GM19023 (cell line): ENCODE data around the gene MCM9.

Experiments
- ATAC-seq: cut with Tn5 transposase; IDR thresholded peaks from one replicate; pipeline ENCODE4 v1.9.1; 2021; ENCODE audit warnings: mild to moderate bottlenecking, moderate library complexity; ENCODE audit not compliant: unreplicated experiment

Gene MCM9

DNA sequence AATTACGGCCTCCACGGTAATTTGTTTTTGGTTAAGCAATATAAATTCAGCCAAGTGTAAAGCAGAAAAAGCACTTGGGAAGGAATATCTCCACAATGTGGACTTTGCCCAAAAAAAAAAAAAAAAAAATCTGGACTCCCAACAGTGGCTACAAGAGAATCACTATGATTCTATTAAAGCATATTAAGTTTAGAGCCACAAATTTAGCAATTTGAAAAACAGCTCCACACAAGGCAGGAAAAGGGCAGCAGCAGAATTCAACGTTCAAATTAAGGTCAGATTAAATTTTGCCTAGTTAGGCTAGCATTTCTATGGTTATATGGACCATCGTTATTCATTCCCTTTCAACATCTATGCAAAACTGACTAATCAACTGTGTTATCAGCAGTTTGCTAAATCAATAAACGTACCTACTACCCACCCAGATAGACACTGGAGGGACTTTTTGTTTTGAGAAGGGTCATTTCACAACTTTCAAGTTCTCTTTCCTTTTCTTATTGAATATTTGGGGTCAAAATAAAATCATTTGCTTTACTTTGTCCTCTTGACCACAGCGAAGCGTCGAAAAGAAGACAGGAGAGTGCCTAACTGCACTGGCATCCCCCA lies 1.0 kb downstream of the MCM9 start:
- peak; percentile 0 for ATAC-seq

DNA sequence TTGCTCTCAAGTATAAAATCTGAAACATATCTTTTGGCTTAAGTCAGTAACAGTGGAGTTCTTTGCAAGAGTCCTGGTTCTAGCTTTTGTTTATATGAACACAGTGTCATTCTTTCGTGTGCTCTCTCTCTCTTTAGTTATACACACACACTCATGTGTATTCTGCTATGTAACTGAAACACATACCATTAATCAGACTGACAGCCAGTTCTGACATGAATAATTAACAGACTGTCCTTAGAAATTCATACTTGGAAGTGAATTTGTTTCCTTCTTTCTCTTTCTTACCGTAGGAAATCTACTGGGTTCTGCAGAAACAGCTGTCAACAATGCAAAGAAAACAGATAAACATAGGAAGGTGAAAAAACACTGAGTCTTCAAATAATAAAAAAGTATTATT lies 2.5 kb downstream of the MCM9 start:
- no peak for ATAC-seq

DNA sequence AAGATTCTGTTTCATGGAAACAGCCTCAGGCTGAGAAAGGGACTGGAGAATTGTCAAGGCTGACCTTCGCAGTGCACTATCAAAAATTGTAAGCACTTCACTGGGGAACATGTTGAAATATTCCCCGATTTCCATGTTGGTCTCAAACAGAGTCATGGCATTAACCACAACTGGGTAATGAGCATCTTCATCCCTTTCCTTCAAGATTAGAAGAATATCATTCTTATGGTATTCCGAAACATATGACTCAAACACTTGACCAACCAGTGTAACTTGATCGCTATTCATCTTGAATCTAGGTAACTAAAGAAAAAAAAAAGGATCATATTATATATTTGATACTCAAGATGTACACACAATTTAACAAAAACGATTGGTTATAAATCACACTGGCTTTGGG lies 3.5 kb downstream of the MCM9 start:
- no peak for ATAC-seq

DNA sequence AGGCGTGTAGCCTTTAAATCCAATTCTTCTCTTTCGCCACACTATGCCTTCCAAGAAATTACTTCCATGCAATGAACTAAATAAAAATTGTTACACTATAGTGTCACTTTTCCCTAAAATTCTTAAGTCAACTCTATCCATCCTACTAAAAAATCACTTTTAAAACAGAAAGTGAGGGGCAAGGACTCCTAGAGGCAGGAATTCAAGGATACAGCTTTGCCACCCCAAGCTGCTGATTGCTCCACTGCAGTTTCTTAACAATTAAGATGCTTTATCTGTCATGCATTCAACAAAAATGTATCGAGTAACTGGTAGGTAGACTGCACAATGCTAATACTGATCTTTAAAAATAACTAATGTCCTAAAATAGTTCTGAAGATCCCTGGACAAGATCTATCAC lies 4.3 kb downstream of the MCM9 start:
- no peak for ATAC-seq

DNA sequence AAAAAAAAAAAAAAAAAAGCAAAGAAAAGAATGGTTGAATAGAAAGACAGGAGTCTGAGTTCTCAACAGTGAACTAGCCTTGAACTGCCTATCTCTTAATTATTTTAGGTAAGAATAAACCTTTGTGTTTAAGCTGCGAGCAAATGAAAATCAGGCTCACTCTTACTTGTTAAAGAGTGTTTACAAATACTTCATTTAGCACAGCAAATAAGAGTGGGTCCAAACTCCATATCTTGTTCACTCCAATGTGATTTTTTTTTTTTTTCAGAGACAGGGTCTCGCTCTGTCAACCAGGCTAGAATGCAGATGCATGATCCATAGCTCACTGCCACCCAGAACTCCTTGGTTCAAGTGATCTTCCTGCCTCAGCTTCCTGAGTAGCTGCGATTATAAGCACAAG lies 11.9 kb downstream of the MCM9 start:
- no peak for ATAC-seq

DNA sequence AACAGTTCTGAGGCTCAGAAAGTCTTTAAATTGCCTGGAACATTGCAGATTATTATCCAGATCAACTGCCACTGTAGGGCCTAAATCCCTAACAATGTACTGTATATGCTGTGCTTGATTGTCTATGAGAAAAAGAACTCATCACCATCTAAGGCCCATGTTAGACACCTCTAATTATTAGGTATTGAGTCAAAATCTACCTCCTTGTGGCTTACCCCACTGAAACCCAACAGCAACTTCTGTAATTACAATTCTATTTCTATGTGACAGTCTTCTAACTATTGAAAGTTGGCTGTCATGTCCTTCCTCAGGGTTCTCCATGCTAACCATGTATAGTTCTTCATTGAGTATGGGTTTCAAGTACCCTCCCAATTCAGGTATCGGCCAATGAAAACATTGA lies 13.9 kb downstream of the MCM9 start:
- ATAC-seq, result peak; percentile 55

DNA sequence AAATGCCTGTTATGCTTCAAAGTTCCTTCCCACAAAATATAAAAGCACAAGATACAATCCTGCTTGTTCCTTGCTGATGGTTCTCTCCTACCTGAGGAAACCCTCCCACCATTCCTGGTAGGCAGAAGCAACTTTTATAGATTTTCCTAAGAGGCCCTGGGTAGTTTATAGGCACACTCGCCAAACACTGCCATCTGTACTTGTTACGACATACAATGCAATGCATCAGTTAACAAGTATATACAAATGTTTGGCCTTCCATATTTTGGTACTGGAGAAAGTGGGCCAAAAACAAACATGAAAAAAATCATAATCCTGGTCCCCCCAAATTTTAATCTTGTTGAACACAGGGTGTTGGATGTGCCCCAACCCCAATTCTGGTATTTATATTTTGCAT lies 16.6 kb downstream of the MCM9 start:
- no peak for ATAC-seq

DNA sequence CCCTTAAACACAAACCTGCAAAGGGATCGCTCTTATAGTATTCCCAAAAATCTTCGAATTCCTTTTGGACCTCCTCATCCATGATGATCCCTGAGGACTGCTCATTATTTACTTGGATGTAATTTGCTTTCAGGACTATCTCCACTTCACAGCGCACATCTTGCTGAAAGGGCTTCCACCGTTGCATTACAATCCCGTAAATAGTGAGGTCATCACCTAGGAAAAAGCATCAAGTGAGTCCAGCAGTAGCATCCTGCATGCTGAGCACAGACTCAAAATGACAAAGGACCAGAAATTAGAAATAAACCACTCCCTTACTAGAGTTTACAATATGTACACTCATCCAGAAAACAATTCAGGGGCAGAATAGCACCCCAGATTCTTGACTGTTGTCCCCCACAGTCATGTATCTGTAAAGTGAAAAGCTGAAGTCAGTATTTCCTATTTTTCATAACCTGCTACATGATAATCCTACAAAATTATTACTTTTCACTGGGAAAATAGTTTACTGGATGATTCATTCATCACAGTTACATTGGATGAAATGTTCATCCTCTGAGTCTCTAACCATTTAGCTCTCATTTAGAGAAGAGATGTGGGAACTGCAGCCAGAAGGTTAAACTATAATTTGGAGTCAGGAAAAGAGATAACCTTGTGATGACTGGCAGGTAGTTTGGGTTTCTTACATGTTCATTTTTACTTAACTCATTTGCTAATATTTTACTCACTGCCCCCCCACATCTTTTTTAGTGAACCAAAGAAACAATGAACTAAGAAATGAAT lies 17.2 kb downstream of the MCM9 start:
- ATAC-seq, result no peak

DNA sequence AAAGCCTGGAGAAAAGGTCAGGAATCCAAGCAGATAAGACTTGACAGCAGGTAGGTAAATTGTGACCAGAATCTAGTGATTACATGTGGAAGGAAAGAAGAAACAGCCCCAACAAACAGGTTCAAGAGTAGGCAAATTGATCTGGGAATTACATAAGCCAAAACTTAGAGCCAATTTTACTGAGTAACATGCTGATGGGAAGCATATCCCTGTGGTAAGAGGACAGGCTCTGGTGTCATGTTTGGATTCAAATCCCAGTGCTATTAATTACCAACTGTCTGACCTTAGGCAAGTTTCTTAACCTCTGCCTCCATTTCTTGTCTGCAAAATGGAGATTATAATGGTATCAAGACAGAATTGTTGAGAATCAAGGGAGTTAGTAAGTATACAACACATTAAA lies 20.4 kb downstream of the MCM9 start:
- ATAC-seq, result no peak

DNA sequence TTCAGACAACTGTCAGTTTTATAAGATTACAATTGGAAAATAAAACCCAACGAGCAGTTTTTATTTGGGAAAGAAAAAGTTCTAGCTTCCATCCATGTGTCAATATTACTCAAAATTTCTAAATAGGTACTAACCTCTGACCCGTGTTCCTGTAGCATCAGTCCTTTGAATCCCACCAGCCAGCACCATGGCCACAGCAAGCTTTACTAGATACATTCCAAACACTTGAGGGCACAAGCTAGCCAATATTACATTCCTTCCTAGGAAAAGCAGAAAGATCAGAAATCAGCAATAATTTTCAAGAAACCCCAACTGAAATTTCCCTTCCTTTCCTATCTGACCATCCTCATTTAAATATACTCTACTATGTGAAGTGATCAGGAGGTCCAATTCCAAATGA lies 21.8 kb downstream of the MCM9 start:
- ATAC-seq, result no peak

DNA sequence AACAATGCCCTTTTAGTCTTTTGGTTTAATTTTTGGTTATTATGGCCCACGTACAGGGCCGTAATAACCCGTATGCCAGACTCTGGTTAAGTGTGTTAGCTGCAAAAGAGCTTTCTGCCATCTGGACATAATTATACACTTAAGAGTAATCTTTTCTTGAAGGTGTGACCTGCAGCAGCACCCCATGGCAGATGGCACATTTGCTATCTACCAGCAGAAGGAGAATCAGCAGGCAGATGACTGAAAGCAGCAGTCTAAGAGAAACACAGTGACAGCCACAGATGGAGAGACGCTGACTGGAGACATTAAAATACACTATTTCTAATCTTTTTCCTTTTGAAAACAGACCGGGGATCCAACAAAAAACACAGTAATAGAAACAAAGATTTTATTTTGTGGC lies 22.3 kb downstream of the MCM9 start:
- ATAC-seq, result no peak

DNA sequence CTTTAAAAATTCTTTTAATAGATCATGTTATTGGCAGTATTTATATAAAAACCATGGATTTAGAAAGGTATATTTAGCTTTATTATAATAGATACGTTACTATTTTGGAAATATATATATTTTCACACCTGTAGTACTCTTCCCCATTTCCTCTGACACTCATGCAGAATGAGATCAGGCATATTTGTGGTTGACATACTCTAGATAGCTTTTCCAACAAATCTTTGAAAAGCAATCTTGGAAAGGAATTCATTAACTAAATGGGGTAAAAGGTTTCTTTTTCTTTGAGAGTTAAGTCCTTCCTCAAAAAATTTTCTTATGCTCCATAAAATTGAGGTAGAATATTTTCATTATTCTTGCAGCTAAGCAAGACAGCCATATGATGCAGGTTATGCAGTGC lies 26.5 kb downstream of the MCM9 start:
- no peak for ATAC-seq

DNA sequence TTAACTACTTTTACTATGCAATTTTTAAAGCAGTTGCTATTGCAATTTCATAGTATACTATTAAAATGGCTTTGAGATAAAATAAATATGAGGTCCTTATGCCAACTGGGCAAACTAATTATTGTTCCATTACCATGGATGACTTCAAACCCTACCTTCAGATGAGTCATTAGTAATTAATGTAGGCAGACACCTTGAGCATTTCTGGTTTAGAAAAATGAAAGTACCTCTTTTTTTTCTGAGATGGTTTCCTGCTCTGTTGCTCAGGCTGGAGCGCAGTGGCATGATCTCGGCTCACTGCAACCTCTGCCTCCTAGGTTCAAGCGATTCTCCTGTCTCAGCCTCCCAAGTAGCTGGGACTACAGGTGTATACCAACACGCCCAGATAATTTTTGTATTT lies 29.1 kb downstream of the MCM9 start:
- no peak for ATAC-seq

DNA sequence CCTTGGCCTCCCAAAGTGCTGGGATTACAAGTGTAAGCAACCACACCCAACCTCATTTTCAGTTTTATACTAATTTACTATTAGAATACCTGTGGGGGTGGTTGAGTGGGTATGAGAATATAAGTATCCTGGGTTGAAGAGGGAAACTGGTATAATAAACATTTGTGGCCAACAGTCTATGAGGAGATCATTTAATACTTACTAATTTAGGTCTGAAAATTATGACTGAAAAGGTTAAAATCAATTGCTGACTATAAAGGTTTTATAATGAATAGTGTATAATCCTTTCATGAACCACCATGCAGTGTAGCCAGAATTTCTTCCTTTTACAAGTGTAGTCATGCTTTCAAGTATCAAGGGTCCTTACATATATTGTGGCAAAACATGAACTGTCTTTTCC lies 29.9 kb downstream of the MCM9 start:
- no peak for ATAC-seq

DNA sequence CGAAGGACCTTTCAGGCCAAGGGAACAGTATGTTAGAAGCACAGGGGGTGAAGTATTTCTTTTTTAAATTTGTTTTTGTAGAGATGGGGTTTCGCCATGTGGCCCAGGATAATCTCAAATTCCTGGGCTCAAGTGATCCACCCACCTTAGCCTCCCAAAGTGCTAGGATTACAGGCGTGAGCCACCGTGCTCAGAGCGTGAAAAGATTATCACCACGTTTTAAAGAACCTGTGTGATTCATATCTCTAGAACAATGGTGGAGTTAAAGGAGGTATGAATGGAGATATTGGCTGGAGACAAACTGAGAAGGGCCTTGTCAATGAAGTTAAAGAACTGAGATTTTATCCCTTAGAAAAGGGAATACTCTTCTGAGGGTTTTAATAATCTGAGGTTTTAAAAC lies 31.3 kb downstream of the MCM9 start:
- no peak for ATAC-seq

DNA sequence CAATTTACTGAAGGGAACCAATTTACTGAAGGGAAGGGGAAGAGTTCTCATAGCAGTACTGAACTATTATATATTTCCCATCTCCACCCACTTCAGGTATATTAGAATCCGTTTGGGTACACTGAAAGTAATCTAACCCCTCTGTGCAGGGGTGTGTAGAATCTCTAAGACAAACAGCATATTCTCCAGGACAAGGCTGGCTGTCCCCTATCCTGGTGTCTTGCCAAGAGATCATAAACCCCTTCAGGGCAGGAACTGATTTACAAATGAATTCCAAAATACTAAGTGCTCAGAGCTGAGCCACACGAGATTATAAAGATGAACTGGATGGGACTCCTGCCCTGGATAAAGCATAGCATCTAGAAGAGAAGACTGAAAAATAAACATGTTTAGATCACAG lies 31.8 kb downstream of the MCM9 start:
- ATAC-seq, result no peak

DNA sequence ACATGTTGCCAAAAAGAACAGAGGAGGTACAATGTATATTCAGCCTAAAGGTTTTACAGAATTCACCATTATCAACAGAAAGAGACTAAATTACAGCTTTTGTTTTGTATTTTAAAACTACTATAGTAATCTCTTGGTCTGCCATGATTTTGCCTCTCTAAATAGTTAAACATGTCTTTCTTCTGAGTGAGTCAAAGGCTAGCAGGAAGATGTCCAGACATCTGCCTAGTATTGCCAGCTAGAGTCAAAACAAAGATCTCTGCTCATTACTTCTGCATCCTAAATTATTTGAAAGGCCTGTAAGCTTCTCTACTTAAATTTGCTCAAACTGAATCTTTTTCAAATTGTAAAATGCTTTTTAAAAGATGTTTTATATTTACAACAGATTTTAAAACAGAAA lies 32.2 kb downstream of the MCM9 start:
- ATAC-seq, result no peak

DNA sequence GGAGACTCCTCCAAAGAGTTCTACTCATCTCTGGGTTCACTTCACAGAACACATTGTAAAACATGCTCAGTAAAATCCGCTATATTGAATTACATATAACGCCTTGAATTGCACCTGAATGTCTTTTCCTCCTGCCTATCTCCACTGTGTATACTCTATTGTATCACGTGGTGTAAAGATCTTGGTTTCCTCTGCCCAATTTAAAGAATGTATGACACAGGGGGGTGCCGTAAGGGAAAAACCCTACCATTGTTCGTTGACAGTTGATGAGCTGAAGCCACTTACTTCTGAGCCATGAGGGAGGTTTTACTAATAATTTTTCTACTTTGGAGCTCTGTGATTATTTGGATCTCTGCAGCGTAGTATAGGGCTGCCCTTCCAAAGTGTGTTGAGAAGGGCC lies 35.0 kb downstream of the MCM9 start:
- ATAC-seq, result no peak

DNA sequence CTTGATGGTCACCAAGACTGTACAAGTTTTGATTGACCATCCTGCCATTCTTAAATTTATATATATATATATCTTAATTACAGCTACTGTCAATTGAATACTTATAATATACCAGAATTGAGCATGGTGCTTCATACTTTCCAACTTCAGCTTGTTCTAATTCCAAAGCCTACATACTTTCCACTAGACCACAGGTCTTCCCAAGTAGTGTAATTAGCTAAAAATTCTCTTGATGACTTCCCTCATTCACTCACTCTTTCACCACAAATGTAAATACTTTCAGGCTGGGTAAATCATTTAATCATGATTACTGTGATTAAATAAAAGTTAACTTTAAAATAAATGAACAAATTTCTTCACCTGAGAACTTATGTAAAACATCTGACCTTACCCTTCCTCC lies 37.6 kb downstream of the MCM9 start:
- no peak for ATAC-seq

DNA sequence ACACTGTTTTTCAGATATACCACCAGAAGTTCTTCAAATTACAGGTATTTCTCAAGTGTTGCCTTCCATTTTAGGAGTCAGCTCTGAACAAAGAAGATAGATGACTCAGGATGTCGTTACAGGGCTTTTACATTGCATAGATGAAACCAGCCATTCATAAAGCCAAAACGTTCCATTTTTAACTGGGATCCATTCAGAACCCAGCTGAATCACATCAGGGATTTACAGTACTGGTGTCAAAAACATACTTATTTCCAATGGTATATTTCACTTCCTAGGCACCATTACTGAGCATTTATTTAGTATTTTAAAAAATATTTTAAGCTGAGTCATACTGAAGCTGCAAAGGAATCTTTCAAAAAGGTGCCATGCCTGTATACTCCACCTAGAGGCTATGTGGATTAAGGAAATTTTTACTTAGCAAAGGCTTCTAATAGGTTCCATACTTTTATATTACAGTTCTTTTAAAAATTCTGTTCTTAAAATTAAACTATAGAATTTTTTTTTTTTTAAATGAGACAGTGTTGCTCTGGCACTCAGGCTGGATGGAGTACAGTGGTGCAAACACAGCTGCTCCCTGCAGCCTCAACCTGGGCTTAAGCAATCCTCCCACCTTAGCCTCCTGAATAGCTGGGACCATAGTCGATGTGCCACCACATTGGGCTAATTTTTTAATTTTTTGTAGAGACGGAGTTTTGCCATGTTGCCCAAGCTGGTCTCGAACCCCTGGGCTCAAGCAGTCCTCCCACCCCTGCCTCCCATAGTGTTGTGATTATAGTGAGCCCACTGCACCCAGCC lies 38.4 kb downstream of the MCM9 start:
- no peak for ATAC-seq

DNA sequence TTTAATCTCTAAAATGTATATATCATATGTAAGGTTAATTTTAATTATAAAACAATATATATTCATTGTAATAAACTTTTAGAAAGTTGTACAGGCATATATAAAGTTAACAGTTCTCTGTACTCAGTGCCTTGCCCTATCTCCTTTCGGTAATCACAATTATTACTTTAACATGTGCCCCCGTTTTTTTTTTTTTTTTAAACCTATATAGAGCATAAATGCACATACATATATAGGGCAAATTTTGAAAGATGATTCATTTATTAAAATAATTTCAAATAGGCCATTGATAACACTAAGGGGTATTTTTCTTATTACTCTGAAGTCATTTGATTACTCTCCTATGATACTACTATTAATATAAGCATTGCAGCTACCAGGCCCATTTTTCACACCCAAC lies 39.1 kb downstream of the MCM9 start:
- ATAC-seq, result no peak

DNA sequence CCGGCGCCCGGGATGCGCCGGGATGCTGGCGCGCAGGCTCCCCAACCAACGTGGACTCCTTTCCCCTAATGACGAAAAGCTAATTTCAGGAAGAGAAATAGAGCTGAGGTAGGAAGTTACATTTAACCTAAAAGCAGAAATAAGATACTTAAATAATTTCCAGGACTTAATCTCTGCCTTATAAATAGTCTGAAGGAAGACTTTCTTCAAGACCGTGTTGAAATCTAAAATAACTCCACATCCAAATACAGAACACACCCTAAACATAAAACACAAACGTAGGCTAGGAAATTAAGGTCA lies 39.7 kb downstream of the MCM9 start:
- no peak for ATAC-seq
